T-helper 2 cell treated with Interferon-gamma antibody and Interleukin-4, amounts not matched to agents 100 ng/mL and 5 ng/mL, for 36 hours (primary cell): ENCODE measurements around the gene TRIM25. TPM values are rescaled to one million over a fixed set of nuclear protein-coding genes. Genes with fewer than 3 reads are reported as not detected.

Source experiments
- intact Hi-C: fragments of 100-400 bp; cut with micrococcal nuclease; formaldehyde crosslinking; loops from one replicate; pipeline ENCODE4 v1.15.1; 2023
- total RNA-seq: library from RNA; stranded (reverse); gene quantifications from 2 replicates; pipeline ENCODE4 v1.2.3, GENCODE V29; 2022

The TRIM25 gene
- total RNA-seq, 1 donor from 2014 or later, result 109 TPM

DNA sequence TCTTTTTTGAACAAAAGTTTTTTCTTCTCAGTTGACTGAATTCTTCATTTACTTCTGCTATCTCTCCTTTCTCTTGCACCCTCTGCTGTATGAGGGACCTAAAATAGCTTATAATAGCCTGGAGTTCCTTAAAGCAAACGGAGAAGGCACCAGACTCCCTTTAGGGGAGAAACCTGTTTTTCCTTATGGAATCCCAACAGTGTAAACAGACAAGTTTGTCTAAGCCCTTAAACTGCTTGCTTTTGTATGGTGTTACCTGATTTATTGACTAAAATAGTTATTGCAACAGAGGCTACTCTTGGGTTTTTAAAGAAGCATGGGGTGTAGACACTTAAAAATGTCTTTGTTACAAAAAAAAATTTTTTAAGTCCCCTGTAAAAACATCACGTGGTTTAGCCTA is 12.9 kb upstream of the TRIM25 start:
- intact Hi-C loops, result no loop called here

DNA sequence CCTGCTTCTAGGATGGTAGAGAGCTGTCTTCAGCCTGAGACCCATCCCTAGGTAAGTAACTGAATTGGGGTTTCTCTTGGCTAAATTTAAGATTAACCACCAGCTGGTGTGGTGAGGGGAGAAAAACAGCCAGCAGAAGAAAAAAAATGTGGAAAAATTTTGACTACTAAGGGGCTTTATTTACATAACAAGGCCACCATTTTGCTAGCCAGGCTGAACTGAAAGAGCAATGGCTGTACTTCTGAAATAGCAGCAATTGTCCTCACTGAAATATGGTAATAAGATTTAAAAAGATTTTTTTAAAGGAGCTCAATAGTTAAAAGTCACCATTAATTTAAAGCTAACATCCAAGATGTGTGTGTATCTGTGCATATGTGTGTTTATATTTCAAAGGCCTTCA is 12.4 kb upstream of the TRIM25 start:
- intact Hi-C loops, result no loop called here

GRCh38 chr17:56925088-56925487 is 11.2 kb upstream of the TRIM25 start:
- intact Hi-C loops, result no loop called here

- intact Hi-C loops, result no loop called here
These were observed 5.9 kb upstream of the TRIM25 start for GRCh38 chr17:56919717-56920116.

- intact Hi-C loops, result no loop called here
These were observed 5.1 kb upstream of the TRIM25 start for GRCh38 chr17:56918916-56919315.

DNA sequence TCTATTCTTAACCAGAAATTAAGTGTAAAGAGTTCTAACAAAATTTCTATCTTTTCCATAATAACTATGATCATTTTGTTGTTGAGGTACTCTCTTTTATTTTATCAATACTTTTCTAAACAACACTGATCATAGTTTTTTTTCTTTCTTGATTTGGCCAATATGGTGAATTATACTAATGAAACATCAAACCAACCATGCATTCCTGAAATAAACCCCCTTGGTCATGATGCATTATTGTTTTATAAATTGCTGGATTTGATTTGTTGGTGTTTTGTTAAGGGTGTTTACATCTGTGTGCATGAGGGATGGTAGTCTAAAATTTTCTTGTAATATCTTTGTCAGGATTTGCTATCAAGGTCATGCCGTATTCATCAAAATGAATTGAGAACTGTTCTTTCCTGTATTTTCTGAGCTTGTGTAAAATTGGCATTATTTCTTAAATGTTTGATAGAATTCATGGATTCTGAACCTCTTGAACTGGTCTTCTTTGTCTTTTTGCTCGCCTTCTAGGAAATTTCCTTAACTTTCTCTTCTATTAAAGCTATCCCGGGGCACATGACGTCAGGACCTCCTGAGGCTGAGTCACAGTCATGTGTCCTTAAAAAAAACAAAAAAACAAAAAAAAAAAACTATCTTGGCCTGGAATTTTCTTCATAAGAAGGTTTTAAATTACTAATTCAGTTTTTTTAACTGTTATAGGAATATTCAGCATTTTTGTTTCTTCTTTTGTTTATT is 3.9 kb upstream of the TRIM25 start:
- intact Hi-C loops, result no loop called here

DNA sequence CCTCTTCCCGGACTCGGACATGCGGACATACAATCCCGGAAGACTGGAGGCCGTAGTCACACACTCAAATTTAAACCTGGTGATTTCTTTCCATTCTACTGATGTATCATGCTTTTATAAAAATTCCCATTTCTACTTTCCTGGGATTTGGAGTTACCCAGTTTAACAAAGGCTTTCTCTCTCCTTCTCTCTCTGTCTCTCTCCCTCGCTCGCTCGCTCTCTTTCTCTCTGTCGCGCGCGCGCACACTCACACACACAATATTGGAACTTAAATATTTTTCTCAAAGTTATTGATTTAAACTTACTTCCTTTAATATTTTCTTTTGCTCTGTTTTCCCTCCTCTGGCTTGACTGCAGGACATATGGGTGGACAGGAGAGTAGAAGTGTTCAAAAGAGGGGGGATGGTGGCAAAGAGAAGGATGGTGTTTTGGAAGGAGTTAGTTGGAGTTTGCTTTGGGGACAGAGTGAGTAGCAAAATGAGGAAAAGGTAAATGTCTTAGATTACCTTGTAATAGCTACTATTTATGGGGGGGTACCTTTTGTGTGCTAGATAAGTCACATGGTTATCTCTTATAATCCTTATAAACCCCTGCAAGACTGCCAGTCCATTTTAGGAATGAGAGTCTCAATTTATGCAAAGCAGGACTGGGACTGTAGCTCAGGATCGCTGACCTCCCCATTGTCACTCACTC is 878 bp upstream of the TRIM25 start:
- intact Hi-C loops, result loop anchor here (1.0 to 5.0 kb wide), 2 partner anchors 63 to 81 kb away; partner anchors contain the start of genes C17orf67 and SCPEP1

DNA sequence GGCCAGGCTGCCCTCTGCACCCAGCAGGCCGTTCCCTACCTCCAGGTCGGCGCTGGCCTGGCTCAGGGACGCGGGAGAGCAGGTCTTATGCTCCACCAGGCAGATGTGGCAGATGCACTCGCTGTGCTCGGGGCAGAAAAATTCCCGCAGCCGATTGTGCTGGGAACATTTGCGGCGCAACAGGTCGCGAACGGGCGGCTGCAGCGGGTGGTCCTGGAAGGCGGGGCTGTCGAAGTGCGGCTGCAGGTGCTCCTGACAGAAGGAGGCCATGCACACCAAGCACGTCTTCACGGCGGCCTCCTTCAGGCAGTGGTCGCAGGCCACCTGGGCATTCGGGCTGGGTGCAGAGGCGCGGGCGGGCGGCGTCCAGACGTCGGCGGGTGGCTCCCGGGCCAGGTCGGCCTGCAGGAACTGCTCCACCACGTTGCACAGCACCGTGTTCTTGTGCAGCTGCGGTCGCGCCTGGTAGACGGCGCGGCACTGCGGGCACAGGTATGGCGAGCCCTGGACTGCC is 439 bp downstream of the TRIM25 start:
- intact Hi-C loops, result loop anchor here (2.0 to 5.0 kb wide), 2 partner anchors 64 to 171 kb away; partner anchors contain the start of genes AKAP1 and SCPEP1

- intact Hi-C loops, result loop anchor here (2.0 to 5.0 kb wide), 2 partner anchors 64 to 172 kb away; partner anchors contain the start of genes AKAP1 and SCPEP1
These were observed 893 bp downstream of the TRIM25 start for GRCh38 chr17:56913000-56913311.

GRCh38 chr17:56912105-56912999 is 1.5 kb downstream of the TRIM25 start:
- intact Hi-C loops, result loop anchor here (2.0 to 5.0 kb wide), 2 partner anchors 65 to 172 kb away; partner anchors contain the start of genes AKAP1 and SCPEP1

DNA sequence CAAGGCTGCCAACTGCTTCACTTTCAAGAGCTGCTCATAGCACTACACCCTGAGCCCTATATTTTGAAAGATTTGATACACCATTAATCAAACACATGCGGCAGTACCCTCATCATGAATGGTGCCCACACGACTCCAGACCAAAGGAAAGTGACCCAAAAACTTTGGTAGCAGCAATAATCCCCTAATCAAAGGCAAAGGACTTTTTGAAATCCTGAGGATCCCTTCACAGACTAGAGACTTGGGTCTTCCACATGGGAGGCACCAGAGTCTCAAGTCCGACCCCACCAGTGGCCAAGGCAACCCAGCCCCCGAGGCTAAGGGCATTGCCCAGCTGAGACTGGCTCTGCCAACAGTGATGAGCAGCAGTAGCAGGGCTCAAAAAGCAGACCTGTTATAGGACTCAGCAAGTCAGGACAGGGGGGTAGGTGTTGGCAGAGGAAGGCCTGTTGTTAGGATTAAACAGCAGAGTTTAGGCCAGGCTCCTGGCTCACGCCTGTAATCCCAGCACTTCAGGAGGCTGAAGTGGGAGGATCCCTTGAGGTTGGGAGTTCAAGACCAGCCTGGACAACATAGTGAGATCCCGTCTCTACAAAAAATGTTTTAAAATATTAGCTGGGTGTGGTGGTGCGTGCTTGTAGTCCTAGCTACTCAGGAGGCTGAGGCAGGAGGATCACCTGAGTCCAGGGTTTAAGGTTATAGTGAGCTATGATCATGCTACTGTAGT is 3.2 kb downstream of the TRIM25 start:
- intact Hi-C loops, result loop anchor here (5.0 kb wide), 1 partner anchor 67 kb away; the partner anchor contains the start of gene SCPEP1

DNA sequence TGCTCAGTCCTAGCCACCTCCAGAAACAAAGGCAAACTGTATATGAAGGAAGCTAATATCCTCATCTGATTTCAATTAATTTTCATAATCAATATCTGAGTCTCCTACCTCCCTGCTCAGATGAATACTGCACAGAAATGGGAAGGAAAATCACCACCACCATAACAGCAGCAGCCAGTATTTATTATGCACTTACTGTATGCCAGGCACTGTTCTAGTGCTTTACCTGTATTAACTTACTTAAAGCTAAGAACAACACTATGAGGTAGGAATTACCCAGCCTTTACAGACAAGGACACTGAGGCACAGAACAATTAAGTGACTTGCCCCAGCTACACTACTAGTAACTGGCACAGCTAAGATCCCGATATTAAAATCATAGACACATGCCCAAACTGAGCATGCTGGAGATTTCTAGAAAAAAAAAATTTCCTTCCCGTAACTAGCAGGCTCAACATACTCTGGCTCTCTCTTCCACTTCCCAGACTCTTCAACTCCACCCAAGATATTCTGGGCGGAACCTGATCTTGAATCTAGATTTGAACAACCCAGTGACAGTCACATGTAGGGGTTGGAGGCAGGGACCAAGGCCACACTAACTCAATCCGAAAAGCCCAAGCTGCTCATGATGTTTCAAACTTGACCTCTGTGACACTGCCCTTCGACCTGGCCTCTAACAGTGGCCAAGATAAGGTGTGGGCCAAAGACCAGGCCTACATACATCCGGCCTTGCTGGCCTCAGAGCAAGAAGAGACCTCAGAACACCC is 3.9 kb downstream of the TRIM25 start:
- intact Hi-C loops, result loop anchor here (5.0 kb wide), 1 partner anchor 67 kb away; the partner anchor contains the start of gene SCPEP1

- intact Hi-C loops, result no loop called here
These were observed 5.8 kb downstream of the TRIM25 start for GRCh38 chr17:56908001-56908542.

- intact Hi-C loops, result no loop called here
These were observed 10.3 kb downstream of the TRIM25 start for GRCh38 chr17:56903560-56903959.

DNA sequence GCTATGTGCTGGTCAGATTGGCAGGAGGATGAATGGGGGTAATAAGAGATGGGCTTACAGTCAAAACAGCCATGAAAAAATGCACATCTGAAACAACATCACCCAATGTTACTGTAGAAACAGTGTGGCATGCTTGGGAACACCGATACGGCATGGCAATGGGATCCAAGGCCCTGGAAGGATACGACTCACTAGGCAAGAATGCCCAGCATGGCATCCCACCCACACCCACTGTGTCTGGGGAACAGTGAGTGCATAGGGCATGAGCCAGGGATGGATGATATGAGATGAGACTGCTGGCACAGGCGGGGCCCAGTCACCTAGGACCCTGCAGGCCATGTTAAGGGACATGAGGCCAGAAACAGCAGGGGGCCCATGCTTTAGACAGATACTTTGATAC is 11.5 kb downstream of the TRIM25 start:
- intact Hi-C loops, result no loop called here

GRCh38 chr17:56899403-56899802 is 14.4 kb downstream of the TRIM25 start:
- intact Hi-C loops, result no loop called here

GRCh38 chr17:56898874-56899273 is 15.0 kb downstream of the TRIM25 start:
- intact Hi-C loops, result no loop called here

- intact Hi-C loops, result no loop called here
These were observed 16.0 kb downstream of the TRIM25 start for GRCh38 chr17:56897646-56898424.

- intact Hi-C loops, result no loop called here
These were observed 16.9 kb downstream of the TRIM25 start for GRCh38 chr17:56896968-56897359.
